Central memory CD4-positive, alpha-beta T cell (primary cell): ENCODE measurements around the gene RBMS3.
"Not testable (repeated sequence)": the region's sequence is repeated elsewhere in the genome, so short reads cannot be mapped to it uniquely, and the experiment has no call there.

Source experiments
- DNase-seq: peaks from one replicate; pipeline ENCODE4 v3.0.0; 2022

RBMS3 gene

DNA sequence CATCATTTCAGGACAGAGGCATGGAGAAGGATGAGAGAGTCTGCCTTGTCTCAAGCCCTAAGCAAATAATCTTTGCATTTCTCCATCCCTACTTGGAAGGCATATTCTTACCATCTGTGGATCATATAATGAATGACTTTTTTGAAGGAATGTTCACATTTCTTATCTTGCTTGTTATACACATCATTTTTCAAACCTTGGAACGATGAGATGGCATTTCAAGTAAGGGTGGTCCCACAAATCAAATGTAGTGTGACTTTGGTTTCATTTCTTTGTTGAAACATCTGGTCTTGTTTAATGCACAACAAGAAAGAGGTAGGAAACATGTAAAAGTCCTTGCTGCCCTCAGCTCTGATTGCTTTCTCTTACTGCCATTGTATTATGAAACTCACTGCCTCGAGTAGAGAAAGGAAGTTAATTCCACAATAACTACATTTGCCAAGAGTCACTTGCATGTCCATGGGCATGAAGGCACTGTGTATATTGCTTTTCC lies 32.1 kb downstream of the RBMS3 start:
- DNase-seq = no peak

DNA sequence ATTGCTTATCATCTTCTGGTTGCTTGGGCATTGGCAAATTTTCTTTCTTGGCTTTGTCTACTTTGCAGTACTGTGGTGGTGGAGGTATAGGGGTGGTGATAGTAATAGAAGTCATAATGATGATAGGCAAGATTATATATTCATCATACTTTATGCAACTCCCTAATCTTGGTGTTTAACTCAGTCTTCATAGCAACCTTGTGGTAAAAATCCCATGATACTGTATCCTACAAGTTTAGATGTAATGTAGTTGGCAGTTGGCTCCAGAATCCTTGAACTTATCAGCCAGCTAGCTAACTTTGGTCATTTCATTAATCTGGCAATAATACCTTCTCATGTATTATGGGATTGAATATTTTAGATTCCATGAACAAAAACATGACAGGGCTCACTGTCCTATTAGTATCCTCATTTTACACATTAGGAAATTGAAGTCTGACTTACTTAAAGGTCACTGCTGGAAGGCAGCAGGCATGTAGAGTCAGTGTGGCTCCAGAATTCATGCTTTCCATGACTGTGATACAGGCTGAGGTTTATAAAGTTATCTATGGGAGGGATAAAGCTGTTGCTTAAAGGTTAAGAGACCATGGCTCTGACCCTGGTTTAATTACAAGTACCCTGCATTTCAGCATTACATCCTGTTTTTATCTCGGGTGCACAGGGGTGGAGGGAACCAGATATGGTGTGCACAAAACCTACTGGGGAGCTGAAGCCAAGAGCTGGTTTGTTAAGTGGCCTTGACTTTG lies 33.3 kb downstream of the RBMS3 start:
- no peak for DNase-seq

DNA sequence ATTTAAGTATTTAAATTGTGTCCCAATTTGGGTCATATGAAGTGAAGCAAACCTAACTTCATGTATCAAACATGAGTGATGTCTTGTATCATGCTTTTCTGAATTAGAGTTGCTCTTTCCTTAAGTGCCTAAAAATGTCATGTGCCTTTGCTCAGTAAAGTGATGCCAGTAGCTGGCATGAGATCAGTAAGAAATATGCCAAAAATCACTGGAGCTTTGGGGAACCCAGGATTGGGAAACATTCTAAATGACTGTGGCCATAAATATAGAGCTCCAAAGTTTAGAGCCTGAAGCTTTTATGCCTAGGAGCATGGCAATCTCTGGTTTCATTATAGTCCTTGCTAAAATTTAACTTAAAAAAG lies 33.8 kb downstream of the RBMS3 start:
- no peak for DNase-seq

DNA sequence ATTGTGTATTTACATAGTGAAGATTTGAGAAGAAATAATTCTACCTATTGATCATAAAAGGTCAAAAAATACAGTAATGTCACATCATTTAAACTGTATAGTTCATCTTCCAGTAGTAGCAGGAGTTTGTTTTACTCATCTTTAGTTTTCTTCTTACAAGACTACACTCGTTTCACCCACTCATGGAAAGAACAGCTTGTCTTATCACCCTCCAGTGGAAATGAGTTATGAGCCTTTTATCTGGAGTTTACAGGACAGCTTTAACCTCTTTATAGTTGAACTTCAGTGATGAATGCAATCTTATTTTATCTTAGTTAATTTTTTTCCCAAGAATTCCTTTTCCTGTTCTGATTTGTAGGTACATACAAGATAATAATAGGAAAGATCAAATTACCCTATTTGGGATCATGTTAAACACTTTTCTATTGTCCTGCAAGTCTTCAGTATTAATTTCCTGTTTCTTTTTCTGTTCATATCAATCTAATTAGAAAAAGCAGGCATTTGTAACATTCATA lies 36.8 kb downstream of the RBMS3 start:
- no peak for DNase-seq

DNA sequence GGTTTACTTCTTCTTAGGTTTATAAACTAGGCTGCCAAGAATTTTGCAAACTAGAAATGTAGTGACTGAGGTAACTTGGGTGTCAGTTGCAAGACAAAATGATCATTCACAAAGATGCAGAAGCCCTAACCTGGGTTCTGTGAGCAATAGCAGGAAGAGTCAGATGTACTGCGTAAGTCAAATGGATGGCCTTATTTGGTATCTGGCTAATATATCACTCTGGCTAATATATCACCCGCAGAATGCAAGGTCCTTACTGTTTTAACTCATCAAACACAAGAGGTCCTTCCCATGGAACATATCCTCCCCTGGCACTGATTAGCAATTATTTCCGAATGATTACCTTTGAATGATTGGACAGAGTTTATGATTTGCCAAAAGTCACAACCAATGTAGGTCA lies 37.4 kb downstream of the RBMS3 start:
- no peak for DNase-seq

DNA sequence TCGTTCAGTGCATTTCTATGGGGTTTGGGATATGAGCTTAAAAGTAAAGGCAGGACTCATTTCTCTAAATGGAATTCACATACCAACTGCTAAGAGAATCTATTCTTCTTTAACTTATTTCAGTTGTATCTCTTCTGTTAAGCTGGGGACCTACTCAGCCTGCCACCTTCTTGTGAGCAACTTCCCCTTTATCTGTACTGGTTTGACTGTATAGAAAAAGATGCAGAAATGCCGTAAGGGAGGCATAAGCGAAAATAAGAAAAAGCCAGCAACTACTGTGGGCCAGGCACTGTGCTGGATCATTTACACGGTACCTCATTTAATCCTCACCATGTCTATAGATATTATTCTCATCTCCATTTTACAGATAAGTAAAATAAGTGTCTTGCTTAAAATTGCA lies 38.4 kb downstream of the RBMS3 start:
- DNase-seq = no peak

DNA sequence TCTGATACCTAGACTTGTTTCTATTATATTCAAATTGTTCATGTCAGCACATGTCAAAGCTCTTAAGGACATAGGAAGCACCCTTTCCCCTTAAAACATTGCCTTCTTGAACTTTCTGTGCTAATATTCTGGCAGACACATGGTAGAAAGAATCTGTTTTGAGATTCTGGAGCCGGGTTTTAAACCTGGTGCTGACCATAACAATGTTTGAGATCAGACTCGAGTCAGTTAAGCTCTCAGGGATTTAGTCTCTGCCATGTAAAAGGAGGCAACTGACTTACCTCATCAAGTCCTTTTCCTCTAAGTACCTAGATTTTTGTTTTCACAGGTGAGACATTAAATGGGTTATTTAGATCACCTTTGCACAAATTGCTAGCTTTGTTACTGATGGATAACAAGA lies 38.9 kb downstream of the RBMS3 start:
- no peak for DNase-seq

DNA sequence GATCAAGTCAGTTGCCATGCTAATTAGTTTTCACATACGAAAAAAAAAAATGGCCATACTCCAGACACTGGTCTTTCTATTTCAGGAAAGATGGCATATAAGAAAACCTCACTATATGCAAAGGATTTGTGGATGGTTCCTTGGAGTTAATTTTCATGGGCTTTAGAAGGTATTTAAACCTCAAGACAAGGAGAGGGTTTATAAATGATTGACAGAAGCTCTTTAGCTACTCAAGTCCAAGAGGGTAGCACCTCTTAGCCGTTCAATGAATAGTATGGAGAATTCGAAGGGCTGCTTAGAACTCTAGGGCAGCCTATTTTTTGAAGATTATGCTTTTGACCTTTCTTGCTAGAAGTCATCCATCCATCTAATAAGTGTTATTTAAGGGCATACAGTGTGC lies 41.7 kb downstream of the RBMS3 start:
- no peak for DNase-seq

DNA sequence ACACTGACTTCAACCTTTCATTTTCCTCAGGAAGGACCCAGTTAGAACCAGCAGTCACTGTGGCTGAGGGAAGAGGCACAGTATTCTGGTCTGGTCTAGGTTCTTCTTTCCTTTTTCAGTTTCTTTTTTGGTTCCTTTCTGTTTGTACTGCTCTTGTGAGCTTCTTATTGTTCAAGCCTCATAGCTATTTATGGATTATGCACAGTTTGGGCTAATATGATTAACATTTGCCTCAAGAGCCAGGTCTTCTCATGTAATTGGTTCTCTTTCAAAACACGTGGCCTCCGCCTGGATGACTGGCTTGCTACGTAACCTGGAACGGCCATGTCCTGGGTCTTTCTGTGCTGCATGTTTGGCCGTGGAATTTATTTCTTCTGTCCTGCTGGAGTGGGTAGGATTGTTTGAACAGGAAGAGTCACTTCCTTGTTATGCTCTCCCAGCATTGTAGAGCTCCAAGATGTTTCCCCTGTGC lies 43.3 kb downstream of the RBMS3 start:
- DNase-seq = no peak

DNA sequence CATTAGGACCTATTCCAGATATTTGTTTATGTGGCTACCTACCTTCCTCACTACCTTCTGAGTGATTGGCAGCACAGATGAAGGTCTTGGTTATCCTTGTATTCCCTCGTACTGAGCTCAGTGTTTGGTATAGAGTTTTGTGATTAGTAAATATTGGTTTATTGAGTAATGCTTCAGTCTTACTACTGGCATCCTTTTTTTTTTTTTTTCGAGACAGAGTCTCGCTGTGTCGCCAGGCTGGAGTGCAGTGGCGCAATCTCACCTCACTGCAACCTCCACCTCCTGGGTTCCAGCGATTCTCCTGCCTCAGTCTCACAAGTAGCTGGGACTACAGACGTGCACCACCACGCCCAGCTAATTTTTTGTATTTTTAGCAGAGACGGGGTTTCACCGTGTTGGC lies 45.7 kb downstream of the RBMS3 start:
- not testable (repeated sequence) for DNase-seq

DNA sequence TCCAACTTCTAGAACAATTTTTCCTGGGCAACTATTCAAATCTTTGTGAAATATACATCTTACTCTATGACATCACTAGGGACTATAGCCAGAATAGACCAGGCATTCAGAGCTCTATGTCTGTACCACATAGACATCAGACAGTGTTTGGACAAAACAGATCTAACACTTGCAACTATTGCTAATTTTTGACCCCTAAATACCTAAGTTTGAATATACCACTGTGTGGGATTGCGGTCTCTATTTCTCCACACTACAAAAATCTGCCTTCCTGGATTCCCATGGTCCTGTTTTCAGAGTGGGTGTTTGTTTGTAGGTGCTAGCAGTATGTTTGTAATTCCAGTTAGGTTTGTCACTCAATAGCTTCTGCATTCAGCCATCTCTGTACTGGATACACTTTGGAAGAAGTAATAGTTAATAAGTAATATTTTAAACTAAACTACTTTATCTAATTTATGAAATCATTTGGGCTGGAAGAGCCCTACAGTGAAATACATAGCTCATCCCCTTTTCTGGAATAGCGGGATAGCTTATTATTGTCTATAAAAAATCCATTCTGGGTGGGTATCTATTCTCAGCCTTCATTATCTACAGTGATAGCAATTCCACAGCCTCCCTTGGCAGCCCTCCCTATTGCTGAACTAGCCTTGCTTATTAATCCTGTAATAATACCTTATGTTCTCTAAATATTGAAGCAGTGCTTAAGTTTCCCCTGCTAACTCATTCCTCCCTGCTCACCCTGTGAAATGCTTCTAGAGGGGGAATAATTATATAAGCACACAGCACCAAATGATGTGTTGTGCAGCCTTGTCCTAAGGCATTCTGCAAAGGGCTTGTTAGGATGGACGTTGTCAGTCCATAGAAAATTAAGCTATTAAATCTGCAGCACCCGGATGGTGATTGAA lies 49.4 kb downstream of the RBMS3 start:
- DNase-seq = no peak

DNA sequence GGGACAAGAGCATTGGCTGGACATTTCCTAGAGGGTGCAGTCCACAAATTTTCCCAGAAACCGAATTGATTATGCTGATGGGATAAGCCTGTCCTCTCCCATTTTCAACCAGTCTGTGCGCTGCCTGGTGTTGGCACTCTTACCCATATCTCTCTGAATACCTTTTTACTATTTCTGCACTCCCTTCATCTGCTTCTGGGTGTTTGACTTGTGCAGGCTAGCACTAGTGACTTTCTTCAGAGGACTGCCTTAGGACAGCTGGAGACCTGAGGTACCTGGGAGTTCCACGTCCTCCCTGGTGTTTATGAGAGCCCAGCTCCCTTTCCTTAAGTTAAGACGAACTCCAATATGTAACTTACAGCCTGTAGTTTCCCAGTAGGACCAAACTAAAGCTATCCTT lies 50.2 kb downstream of the RBMS3 start:
- no peak for DNase-seq

DNA sequence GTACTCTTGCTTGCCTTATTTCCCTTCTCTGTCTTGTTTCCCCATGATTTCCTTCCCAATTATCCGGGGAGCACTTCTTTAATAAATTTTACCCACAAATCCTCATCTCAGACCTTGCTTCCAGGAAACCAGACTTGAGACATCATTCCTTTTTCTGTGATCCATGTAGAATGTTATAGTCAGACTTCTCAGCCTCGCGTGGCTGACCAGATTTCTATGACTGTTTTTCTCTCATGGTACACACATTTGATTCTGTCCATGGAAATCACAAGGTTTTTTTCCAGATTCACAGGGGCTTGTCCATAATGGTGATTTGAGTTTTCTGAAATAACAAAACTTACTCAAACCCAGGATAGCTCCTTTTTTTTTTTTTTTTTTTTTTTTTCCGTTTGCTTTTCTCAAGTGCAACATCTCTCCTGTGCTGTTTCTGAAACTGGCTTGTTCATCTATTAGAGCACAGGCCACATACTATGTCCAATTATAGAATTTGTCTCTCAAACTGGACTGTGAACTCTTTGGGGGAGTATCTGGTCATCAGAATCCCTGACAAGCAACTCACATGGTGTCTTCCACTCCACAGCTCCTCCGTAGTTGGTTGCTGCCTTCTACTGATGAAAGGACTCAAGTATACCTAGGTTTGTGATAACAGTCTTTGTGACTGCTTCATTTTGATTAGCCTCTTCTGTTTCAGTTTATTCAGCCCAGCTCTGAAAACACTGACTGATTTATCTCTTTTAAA lies 50.8 kb downstream of the RBMS3 start:
- DNase-seq = no peak

DNA sequence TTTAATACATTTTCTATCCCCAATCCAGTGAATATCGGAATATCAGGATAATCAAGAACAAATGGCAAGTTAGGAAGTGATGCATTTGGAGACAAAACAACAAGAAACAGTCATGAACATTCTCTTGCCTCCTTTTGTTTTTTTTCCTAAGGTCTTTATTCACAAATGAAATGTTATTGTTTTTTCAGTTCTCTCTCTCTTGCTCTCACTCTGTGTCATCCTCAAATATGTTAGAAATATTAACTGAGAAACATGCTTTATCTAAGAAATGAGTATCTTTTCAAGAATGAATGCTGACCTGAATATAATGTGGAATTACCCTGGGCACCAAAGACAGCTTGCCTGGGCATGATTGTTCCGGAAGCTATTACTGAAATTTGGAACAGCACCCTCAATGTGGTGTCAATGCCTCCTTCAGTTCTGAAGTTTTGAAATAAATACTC lies 51.3 kb downstream of the RBMS3 start:
- DNase-seq = no peak

DNA sequence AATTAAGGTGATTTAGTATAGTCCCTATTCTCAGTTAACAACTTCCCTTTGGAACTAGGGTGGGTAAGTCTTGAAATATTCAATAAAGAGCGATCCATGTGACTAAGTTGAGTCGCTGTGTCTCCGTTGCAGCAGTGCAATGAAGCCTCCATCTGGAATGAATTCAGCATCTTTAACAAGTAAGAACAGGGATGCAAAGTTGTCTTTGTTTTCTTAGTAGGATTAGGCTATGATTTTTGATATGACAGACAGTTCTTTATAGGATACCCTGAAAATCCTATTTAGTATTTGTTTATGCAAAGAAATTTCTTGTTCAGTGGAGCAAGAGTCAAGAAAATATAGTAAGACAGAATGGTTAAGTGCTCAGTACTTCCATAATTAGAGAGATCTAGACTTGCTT lies 52.7 kb downstream of the RBMS3 start:
- no peak for DNase-seq

DNA sequence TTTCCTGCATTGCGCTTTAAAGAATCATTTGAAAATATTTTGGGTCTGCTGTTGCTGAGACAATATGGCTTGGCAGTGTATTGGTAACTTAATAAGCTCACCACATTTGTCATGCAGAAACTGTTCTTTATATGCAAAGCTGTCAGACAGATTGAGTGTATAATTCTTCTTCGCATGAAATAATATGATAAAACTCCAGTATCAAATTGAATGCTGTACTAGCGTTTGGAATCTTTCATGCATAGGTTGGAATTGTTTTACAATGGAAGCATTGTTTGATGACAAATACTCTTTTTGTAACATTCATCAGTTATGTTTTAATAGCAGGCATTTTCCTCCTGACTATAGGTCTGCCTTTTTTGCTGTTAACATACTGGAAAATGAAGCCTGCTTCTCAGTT lies 53.8 kb downstream of the RBMS3 start:
- no peak for DNase-seq

DNA sequence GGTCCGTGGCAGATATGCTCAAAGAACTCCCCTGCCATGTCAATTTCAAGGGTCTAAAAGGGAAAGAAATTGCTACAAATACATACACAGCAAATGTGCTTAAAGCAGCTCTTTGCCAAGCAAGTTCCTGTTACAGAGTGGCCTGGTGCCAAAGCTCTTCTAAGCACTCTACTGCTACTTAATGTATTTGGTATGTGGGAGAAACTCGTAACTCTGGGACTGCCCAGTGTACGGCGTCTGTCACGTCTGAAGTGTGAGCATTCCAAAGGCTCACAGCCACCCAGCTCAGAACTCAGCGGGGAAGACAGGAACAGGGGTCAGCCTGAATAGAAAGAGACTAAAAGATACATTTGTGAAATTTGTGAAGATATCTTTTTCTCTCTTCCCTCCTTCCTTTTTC lies 54.6 kb downstream of the RBMS3 start:
- DNase-seq = no peak

DNA sequence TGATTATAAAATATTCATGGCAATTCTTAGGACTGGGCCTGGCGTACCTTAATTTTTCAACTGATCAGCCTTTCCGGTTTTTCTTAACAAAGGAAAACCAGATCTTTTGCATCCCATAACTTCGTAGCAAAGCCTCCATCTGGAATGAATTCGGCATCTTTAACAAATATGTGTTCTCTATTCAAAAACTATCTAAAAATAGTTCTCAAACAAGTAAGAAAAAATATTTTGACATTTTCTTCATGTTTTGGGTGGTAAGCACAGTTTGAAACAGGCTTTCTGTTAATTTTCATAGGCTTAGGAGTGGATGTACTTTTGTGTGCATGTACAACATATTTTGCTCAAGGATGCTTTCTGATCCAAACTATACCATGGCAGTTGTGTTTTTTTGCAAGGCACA lies 55.1 kb downstream of the RBMS3 start:
- DNase-seq = no peak

DNA sequence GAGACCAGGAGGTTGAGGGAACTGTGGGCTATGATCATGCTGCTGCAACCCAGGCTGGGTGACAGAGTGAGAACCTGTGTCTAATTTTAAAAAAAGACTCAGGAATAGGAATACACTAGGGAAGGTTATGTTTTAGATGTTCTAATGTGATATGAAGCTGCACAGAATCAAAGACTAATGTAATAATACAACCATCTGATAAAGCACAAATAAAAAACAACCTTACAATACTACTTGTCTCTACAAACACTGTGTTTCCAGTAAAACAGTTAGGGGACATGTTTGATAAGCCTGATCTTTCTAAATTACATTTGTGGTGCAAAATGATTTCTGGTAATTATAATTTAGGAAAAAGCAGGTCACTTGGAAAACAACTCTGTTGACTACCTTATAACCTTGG lies 56.7 kb downstream of the RBMS3 start:
- DNase-seq = no peak

DNA sequence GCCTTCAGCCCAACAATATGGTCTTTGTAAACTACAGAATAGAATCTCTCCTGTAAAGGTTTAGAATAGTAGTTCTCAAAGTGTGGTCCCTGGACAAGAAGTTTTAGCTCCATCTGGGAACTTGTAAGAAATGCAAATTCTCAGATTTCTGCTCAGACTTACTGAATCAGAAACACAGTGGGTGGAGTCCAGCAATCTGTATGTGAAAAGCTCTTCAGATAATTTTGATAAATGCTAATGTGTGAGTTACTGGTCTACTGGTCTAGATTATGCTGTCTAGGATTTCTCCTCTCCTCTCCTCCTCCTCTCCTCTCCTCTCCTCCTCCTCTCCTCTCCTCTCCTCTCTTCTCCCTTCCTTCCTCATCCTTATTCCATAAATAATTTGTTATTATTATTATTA lies 57.5 kb downstream of the RBMS3 start:
- no peak for DNase-seq

DNA sequence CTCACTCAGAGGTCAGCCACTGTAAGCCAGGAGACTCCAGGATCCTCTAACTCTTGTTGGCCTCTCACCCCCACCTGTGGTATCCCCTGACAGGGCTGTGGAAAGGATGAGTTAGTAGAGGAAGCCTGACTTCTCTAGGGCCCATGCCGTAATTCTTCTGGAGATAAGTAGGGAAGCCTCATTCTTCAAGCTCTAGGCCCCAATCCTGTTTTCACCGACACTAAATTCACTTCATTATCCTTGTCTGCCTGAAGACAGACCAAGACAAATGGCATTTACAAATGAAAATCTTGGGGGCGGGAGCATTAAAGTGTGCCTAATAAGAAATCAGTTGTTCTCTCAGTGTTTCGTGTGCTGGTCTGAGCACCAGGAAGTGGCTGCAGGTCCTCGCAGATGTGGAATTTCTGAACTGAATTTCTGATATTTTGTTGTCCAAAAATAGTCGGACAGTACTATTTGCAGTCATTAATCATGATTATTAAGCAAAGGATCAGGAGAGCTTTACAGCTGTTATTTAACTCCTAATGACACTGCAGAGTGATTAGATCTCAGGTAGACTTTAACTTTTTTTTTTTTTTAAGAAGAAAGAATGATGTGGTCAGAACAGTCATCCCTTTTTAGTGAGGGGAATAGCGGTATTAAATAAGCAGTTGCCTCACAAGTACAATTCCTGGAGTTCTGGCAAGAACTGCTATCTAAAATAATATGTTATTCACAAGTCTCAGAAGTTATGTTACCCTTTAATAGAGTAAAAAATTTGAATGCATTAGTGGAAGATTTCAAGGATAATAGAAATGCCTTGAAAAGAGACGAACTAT lies 58.4 kb downstream of the RBMS3 start:
- no peak for DNase-seq

DNA sequence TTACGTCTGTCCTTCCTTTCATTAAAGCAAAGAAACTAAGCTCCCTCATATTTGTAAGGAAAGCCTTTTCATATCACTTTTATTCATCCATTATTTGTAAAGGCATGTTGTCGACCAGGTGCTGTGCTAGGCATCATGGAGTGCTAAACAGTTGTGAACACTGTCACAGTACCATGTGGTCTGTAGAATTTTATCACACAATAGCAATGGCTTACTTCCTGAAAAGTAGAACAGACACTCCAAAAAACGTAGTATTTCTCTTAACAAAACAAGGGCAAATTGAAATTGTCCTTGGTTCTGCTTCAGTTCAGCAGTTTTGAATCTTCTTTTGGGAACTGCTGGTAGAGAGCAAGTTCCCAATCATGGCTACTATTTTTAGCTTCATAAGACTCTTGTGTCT lies 63.3 kb downstream of the RBMS3 start:
- DNase-seq = no peak
